Measurements from ENCODE around the gene ZBTB20. TPM values are rescaled to one million over a fixed set of nuclear protein-coding genes. Genes with fewer than 3 reads are reported as not detected.

Gene ZBTB20
- total and polyA plus RNA-seq, 10 donors, result 0.32 to 89.7 (median 71.8) TPM

DNA sequence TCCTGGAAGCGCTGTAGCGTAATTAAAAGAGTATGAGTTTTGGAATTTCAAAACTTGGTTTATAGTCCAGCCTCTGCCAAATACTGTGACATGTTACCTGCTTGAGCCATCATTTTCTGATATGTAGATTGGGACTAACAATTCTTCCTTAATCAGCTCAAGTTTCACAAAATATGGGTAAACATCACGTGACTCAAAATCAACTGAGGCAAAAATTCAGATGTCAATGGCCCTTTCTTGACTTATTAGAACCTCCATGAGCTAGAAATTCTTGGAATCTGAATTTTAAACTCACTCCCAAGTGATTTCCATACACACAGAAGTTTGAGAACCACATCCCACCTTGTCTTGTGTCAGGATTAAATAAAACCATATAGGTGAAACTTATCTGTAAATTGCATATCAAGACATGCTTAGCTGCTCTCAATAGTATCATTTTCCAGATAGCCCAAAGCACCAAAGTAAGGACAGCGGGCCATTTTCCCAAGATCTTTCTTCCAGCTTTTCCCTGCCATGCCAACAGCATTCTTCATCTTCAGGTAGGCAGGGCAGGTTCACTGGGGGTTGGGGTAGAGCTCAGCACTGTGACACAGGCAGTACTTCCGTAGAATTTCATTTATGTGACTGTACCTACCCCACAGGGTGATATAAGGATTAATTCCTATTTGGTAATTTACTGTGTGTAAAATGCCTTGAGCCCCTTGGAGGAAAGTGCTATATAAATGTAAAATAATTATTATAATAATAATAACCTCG, 474.2 kb downstream of the ZBTB20 start:
- intact Hi-C loops (cut with DNase I; ENCODE audit: low total_unique reads), result no loop called here
- no peak for DNase-seq
- no peaks in the 10 kb centered on the region for H3K4me1 ChIP-seq
- 92 to 96% (median 94%) methylated on average over 6 of the region's 6 CpGs for WGBS, 5 donors
- H3K27me3 ChIP-seq (replicated peaks in 1 of 7), result no peaks in the 10 kb centered on the region
- no peak overlapping the region for H3K27ac ChIP-seq
- no peak overlapping the region for H3K4me3 ChIP-seq
- TF ChIP-seq, protein P1, sequence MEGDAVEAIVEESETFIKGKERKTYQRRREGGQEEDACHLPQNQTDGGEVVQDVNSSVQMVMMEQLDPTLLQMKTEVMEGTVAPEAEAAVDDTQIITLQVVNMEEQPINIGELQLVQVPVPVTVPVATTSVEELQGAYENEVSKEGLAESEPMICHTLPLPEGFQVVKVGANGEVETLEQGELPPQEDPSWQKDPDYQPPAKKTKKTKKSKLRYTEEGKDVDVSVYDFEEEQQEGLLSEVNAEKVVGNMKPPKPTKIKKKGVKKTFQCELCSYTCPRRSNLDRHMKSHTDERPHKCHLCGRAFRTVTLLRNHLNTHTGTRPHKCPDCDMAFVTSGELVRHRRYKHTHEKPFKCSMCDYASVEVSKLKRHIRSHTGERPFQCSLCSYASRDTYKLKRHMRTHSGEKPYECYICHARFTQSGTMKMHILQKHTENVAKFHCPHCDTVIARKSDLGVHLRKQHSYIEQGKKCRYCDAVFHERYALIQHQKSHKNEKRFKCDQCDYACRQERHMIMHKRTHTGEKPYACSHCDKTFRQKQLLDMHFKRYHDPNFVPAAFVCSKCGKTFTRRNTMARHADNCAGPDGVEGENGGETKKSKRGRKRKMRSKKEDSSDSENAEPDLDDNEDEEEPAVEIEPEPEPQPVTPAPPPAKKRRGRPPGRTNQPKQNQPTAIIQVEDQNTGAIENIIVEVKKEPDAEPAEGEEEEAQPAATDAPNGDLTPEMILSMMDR (IDR thresholded peaks at IDR 0.05 in 8 of 11, conservative IDR thresholded peaks at IDR 0.05 in 3 of 11), result no peak
- no peaks in the 10 kb centered on the region for H3K9me3 ChIP-seq
- no peaks in the 10 kb centered on the region for H3K36me3 ChIP-seq

DNA sequence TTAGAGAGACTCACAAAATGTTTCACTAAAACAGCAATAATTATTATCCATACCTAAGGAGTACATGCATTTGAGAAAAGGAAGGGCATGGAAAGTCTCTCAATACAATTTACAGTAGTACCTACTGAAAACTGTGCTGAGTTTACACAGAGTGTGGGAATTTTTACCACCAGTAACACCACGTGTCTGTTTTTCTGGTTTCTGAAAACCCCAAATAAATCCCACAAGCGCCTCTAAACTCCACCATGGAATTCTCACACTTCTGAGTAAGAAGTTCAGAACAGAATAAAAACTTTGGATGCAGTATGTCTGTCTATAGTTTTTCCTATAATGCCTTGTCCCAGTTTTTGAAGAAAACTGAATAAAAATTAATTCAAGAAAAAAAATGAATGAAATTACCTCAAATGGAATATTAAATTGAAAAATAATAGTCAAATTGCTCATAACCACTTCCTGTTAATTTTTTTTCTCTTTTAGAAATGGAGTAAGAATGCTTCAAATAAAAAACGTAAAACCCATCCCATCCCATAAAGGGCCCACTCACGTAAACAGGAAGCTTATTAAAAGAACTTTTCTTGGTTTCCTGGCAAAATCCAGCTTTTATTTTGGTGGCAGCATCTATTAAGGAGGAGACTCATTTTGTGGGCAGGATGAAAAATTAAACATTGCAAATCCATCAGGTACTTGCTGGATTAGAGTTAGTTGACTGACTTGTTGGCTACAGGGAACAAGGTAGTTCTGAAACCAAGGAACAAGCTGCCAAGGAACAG, 475.2 kb downstream of the ZBTB20 start:
- Histone ChIP-seq H3K27ac (no peak overlapping the region), H3K9me3 (no peaks in the 10 kb centered on the region), H3K4me3 (no peak overlapping the region), H3K27me3 (replicated peaks in 1 of 7) (no peaks in the 10 kb centered on the region), H3K36me3 (no peaks in the 10 kb centered on the region), H3K4me1 (no peaks in the 10 kb centered on the region)
- WGBS, 5 donors, result 76 to 86% (median 83%) methylated on average over 4 of the region's 4 CpGs
- intact Hi-C loops (cut with DNase I; ENCODE audit: low total_unique reads), result no loop called here
- DNase-seq, result no peak
- no peak for TF ChIP-seq POLR2A (IDR thresholded peaks at IDR 0.05)
- TF ChIP-seq, protein P1 (IDR thresholded peaks at IDR 0.05 in 8 of 11, conservative IDR thresholded peaks at IDR 0.05 in 3 of 11), result no peak
- TF ChIP-seq POLR2AphosphoS5 (IDR thresholded peaks at IDR 0.05), result no peak

DNA sequence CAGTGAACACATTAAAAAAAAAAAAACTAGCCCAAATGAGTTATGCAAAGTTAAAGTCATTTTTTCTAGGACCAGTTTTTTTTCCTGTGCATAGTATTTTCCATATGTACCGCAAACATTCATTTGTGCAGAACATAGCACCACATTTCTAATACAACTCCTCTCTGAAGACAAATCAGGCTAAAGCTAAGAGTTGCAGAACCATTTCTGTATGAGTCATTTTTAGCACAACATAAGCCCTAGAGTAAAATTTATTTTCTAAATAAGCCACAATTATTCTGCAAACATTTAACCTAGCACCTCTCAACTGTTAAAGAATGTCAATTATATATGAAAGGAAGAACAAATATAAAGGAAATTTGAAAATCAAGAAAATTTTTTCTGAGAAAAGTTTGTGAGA, 477.5 kb downstream of the ZBTB20 start:
- TF ChIP-seq, protein P1 (IDR thresholded peaks at IDR 0.05 in 8 of 11, conservative IDR thresholded peaks at IDR 0.05 in 3 of 11), result no peak
- TF ChIP-seq POLR2A (IDR thresholded peaks at IDR 0.05), result no peak
- no peak for TF ChIP-seq POLR2AphosphoS5 (IDR thresholded peaks at IDR 0.05)
- Histone ChIP-seq H3K9me3 (peaks cover 0 to 5% (median under 1%) of the 10 kb centered on the region in 8 donors), H3K4me3 (no peak overlapping the region), H3K4me1 (no peaks in the 10 kb centered on the region), H3K27ac (no peak overlapping the region), H3K27me3 (replicated peaks in 1 of 7) (no peaks in the 10 kb centered on the region), H3K36me3 (peaks cover 0 to 2% (median 0%) of the 10 kb centered on the region in 6 donors)
- intact Hi-C loops (cut with DNase I; ENCODE audit: low total_unique reads), result no loop called here
- WGBS, 5 donors, result 93 to 98% (median 95%) methylated on average over 1 of the region's 1 CpG
- no peak for DNase-seq

DNA sequence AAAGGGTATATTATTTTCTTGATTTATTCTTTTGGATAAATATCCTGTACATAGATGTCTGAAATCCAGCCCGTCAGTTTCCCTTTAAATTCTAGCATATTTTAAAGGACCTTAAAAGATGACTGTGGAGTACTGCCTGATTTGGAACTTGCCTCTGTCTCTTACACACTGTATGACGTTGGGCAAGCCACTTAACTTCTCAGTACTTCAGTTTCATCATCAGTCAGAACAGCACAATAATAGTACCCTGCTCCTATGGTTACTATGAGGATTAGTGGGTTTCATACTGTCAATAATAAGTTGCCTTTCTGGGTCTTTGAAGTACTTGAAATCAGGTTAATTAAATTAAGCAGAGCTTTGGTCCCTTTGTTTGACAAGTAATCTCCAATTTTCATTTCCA, 479.0 kb downstream of the ZBTB20 start:
- Histone ChIP-seq H3K4me3 (no peak overlapping the region), H3K27ac (no peak overlapping the region), H3K4me1 (no peaks in the 10 kb centered on the region), H3K27me3 (replicated peaks in 1 of 7) (no peaks in the 10 kb centered on the region), H3K9me3 (peaks cover 0 to 12% (median 9%) of the 10 kb centered on the region in 8 donors), H3K36me3 (peaks cover 0 to 9% (median 0%) of the 10 kb centered on the region in 6 donors)
- intact Hi-C loops (cut with DNase I; ENCODE audit: low total_unique reads), result no loop called here
- 65 to 76% (median 69%) methylated on average over 2 of the region's 2 CpGs for WGBS, 5 donors
- TF ChIP-seq, protein P1 (IDR thresholded peaks at IDR 0.05 in 8 of 11, conservative IDR thresholded peaks at IDR 0.05 in 3 of 11), result no peak
- TF ChIP-seq POLR2A (IDR thresholded peaks at IDR 0.05), result no peak
- TF ChIP-seq POLR2AphosphoS5 (IDR thresholded peaks at IDR 0.05), result no peak
- no peak for DNase-seq

All from spleen (tissue), 11 donors.